Lower leg skin (tissue), 3 donors: ENCODE results near the gene MYRIP.

Source experiments
- POLR2A ChIP-seq, 2 donors: fragments of 450-650 bp; IDR thresholded peaks; one replicate each; pipeline ENCODE4 v1.6.1; 2016 to 2017; ENCODE audit warnings: antibody characterized with exemption in 2 of 2, mild to moderate bottlenecking in 1 of 2, moderate library complexity in 1 of 2
- TF ChIP-seq, protein P1 (sequence below), 3 donors: fragments of 450-650 bp; IDR thresholded peaks; one replicate each; pipeline ENCODE4 v1.5.1; 2016; ENCODE audit warnings: antibody characterized with exemption in 3 of 3, mild to moderate bottlenecking in 3 of 3, moderate library complexity in 2 of 3

DNA sequence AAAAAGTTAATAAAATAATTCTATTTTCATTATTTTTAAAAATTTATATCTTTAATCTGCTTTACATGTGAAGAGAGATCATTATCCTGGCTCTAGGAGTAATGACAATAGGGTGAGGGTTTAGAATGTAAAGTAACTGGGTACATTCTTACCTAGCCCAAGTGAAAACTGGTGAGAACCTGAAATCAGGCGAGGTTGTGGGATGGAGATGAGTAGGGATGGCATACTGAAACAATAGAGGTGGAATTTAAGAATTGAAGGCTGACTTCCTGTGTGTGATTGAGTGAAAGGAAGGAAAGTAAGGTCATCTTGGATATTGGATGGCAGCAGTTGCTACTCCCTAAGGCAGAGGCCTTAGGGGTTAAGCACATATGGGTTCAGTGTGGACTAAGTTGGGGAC lies 82.7 kb downstream of the MYRIP start:
- no peak for TF ChIP-seq POLR2A (IDR thresholded peaks at IDR 0.05)
- TF ChIP-seq, protein P1, sequence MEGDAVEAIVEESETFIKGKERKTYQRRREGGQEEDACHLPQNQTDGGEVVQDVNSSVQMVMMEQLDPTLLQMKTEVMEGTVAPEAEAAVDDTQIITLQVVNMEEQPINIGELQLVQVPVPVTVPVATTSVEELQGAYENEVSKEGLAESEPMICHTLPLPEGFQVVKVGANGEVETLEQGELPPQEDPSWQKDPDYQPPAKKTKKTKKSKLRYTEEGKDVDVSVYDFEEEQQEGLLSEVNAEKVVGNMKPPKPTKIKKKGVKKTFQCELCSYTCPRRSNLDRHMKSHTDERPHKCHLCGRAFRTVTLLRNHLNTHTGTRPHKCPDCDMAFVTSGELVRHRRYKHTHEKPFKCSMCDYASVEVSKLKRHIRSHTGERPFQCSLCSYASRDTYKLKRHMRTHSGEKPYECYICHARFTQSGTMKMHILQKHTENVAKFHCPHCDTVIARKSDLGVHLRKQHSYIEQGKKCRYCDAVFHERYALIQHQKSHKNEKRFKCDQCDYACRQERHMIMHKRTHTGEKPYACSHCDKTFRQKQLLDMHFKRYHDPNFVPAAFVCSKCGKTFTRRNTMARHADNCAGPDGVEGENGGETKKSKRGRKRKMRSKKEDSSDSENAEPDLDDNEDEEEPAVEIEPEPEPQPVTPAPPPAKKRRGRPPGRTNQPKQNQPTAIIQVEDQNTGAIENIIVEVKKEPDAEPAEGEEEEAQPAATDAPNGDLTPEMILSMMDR (IDR thresholded peaks at IDR 0.05) = no peak
